ENCODE measurements around the gene SERPINA10. TPM values are rescaled to one million over a fixed set of nuclear protein-coding genes. Genes with fewer than 3 reads are reported as not detected.

SERPINA10 gene
- total and polyA plus RNA-seq, 2 experiments from 2014 or later = 0.11 TPM; not detected in 1

- no peak for TF ChIP-seq EZH2 (IDR thresholded peaks at IDR 0.05; ENCODE audit: low read depth, unreplicated experiment)
- TF ChIP-seq ZNF462 (CRISPR knock-in tag; IDR thresholded peaks at IDR 0.05) = no peak
- no peak for TF ChIP-seq CREB1 (CRISPR knock-in tag; IDR thresholded peaks at IDR 0.05; ENCODE audit: low read depth)
- TF ChIP-seq NANOG (IDR thresholded peaks at IDR 0.05; ENCODE audit: borderline replicate concordance) = no peak
- TF ChIP-seq STAT1 (IDR thresholded peaks at IDR 0.05; ENCODE audit: unreplicated experiment) = no peak
Observed at GRCh38 chr14:94337274-94337673, 44.2 kb upstream of the SERPINA10 start (continued).

GRCh38 chr14:94334872-94335271, 41.8 kb upstream of the SERPINA10 start:
- no peak overlapping the region for H3K4me2 ChIP-seq
- H3K9me2 ChIP-seq (ENCODE audit: insufficient read depth) = no peaks in the 10 kb centered on the region
- Mint-ChIP-seq H3K36me3 (ENCODE audit: low read depth) (no peaks in the 10 kb centered on the region), H3K27ac (no peak overlapping the region), H3K4me3 (no peak overlapping the region), H3K4me1 (no peaks in the 10 kb centered on the region), H3K27me3 (ENCODE audit: insufficient read depth, low read depth, poor library complexity) (peaks cover 2% of the 10 kb centered on the region), H3K9me3 (no peaks in the 10 kb centered on the region; the same call in 1 of the 3 replicates)
- ATAC-seq (no peak), DNase-seq (ENCODE audit: low spot score) (no peak)
- H3K4me3 ChIP-seq = no peak overlapping the region
- H3K4me1 ChIP-seq (ENCODE audit: insufficient read depth) = no peaks in the 10 kb centered on the region
- H2AFZ ChIP-seq = no peak overlapping the region
- no peaks in the 10 kb centered on the region for H3K27me3 ChIP-seq (ENCODE audit: insufficient read depth)
- no peaks in the 10 kb centered on the region for H3K79me2 ChIP-seq (replicated peaks; ENCODE audit: insufficient read depth)
- no peaks in the 10 kb centered on the region for H4K20me1 ChIP-seq (replicated peaks; ENCODE audit: insufficient read depth)
- no peaks in the 10 kb centered on the region for H3K36me3 ChIP-seq (ENCODE audit: insufficient read depth)
- no peak overlapping the region for H3K27ac ChIP-seq (ENCODE audit: low read depth)
- H3F3A ChIP-seq (replicated peaks; ENCODE audit: low read depth) = no peaks in the 10 kb centered on the region
- TF ChIP-seq EZH2 (IDR thresholded peaks at IDR 0.05; ENCODE audit: low read depth, unreplicated experiment) (no peak), CTCF (conservative IDR thresholded peaks at IDR 0.05; ENCODE audit: low read depth in 2 of 2) (no peak), ZNF462 (CRISPR knock-in tag; IDR thresholded peaks at IDR 0.05) (no peak), POLR2AphosphoS5 (IDR thresholded peaks at IDR 0.05; ENCODE audit: low read depth) (no peak), EZH2phosphoT487 (IDR thresholded peaks at IDR 0.05; ENCODE audit: unreplicated experiment) (no peak), JUNB (IDR thresholded peaks at IDR 0.05; ENCODE audit: unreplicated experiment) (no peak)

All from GM23338 (cell line).